ENCODE measurements around the gene PAQR9. TPM values are rescaled to one million over a fixed set of nuclear protein-coding genes. Genes with fewer than 3 reads are reported as not detected.

PAQR9 gene
- total RNA-seq, 6 experiments from 2014 or later = 10.2 to 18.6 (median 12.6) TPM

- Histone ChIP-seq H3K4me3 (no peak overlapping the region), H3K36me3 (no peaks in the 10 kb centered on the region), H3K9me3 (no peaks in the 10 kb centered on the region), H3K27me3 (no peaks in the 10 kb centered on the region), H3K4me1 (peaks cover 0 to 44% (median 6%) of the 10 kb centered on the region in 4 donors), H3K27ac (no peak overlapping the region)
- 91% methylated on average over 4 of the region's 4 CpGs for WGBS (ENCODE audit: insufficient coverage, low coverage, low lambda C conversion rate, missing lambda C conversion rate)
- TF ChIP-seq POLR2A (IDR thresholded peaks at IDR 0.05) (no peak), CTCF (IDR thresholded peaks at IDR 0.05) (peak in 2 of 4 donors; percentile 11 to 12)
- ATAC-seq (no peak), DNase-seq (no peak)
- intact Hi-C loops (cut with DNase I) = no loop called here
Measured at GRCh38 chr3:142975316-142975995, 12.0 kb upstream of the PAQR9 start.

- peak; percentile 58 to 97 (median 96) for ATAC-seq
- intact Hi-C loops (cut with DNase I) = no loop called here
- no peaks in the 10 kb centered on the region for H3K9me3 ChIP-seq
- no peaks in the 10 kb centered on the region for H3K36me3 ChIP-seq
- peak; percentile 57 to 95 (median 95) for DNase-seq
- peak overlapping the region in 1 of 3 donors; percentile 38 for H3K27ac ChIP-seq
- no peak overlapping the region for H3K4me3 ChIP-seq
- H3K27me3 ChIP-seq = no peaks in the 10 kb centered on the region
- H3K4me1 ChIP-seq = peaks cover 0 to 39% (median 6%) of the 10 kb centered on the region in 4 donors
- TF ChIP-seq POLR2A (IDR thresholded peaks at IDR 0.05) = no peak
- TF ChIP-seq CTCF (IDR thresholded peaks at IDR 0.05) = no peak
- 31% methylated on average over 8 of the region's 8 CpGs for WGBS (ENCODE audit: insufficient coverage, low coverage, low lambda C conversion rate, missing lambda C conversion rate)
Measured at GRCh38 chr3:142973217-142974009, 9.9 kb upstream of the PAQR9 start.

GRCh38 chr3:142972092-142972753, 8.7 kb upstream of the PAQR9 start:
- no peak for DNase-seq
- H3K27me3 ChIP-seq = no peaks in the 10 kb centered on the region
- H3K27ac ChIP-seq = peak overlapping the region in 1 of 3 donors; percentile 38
- no peak overlapping the region for H3K4me3 ChIP-seq
- intact Hi-C loops (cut with DNase I) = no loop called here
- WGBS (ENCODE audit: insufficient coverage, low coverage, low lambda C conversion rate, missing lambda C conversion rate) = 78% methylated on average over 4 of the region's 7 CpGs
- no peaks in the 10 kb centered on the region for H3K36me3 ChIP-seq
- TF ChIP-seq POLR2A (IDR thresholded peaks at IDR 0.05) = no peak
- TF ChIP-seq CTCF (IDR thresholded peaks at IDR 0.05) = no peak
- H3K9me3 ChIP-seq = no peaks in the 10 kb centered on the region
- peaks cover 0 to 39% (median 6%) of the 10 kb centered on the region in 4 donors for H3K4me1 ChIP-seq
- ATAC-seq = no peak

GRCh38 chr3:142971431-142971830, 8.0 kb upstream of the PAQR9 start:
- Histone ChIP-seq H3K4me3 (no peak overlapping the region), H3K9me3 (no peaks in the 10 kb centered on the region)

More at GRCh38 chr3:142971431-142971830, 8.0 kb upstream of the PAQR9 start:
- WGBS (ENCODE audit: insufficient coverage, low coverage, low lambda C conversion rate, missing lambda C conversion rate) = 64% methylated on average over 3 of the region's 3 CpGs
- Histone ChIP-seq H3K36me3 (no peaks in the 10 kb centered on the region), H3K27me3 (no peaks in the 10 kb centered on the region), H3K27ac (no peak overlapping the region), H3K4me1 (peaks cover 0 to 34% (median 6%) of the 10 kb centered on the region in 4 donors)
- ATAC-seq (no peak), DNase-seq (no peak)
- no peak for TF ChIP-seq CTCF (IDR thresholded peaks at IDR 0.05)
- no peak for TF ChIP-seq POLR2A (IDR thresholded peaks at IDR 0.05)
- intact Hi-C loops (cut with DNase I) = no loop called here
